ENCODE data around the gene EXOG.

The EXOG gene

GRCh38 chr3:38473229-38473628, 22.9 kb upstream of the EXOG start:
- no peak for DNase-seq

- no peak for DNase-seq
Measured at GRCh38 chr3:38474928-38475605, 21.1 kb upstream of the EXOG start.

GRCh38 chr3:38475716-38476115, 20.4 kb upstream of the EXOG start:
- DNase-seq = no peak

- DNase-seq = no peak
Measured at GRCh38 chr3:38476157-38476756, 19.9 kb upstream of the EXOG start.

- no peak for DNase-seq
Measured at GRCh38 chr3:38477057-38477820, 18.9 kb upstream of the EXOG start.

GRCh38 chr3:38477839-38478450, 18.2 kb upstream of the EXOG start:
- no peak for DNase-seq

- DNase-seq = no peak
Measured at GRCh38 chr3:38478901-38479300, 17.2 kb upstream of the EXOG start.

- DNase-seq = peak in 1 of 2 experiments; percentile 57
Measured at GRCh38 chr3:38479431-38480092, 16.6 kb upstream of the EXOG start.

- DNase-seq = no peak
Measured at GRCh38 chr3:38480093-38480445, 16.1 kb upstream of the EXOG start.

- DNase-seq = no peak
Measured at GRCh38 chr3:38480930-38481329, 15.2 kb upstream of the EXOG start.

- DNase-seq = no peak
Measured at GRCh38 chr3:38482951-38483350, 13.2 kb upstream of the EXOG start.

- DNase-seq = no peak
Measured at GRCh38 chr3:38487323-38487722, 8.8 kb upstream of the EXOG start.

- no peak for DNase-seq
Measured at GRCh38 chr3:38488949-38489348, 7.2 kb upstream of the EXOG start.

GRCh38 chr3:38489766-38490165, 6.4 kb upstream of the EXOG start:
- no peak for DNase-seq

GRCh38 chr3:38490281-38491030, 5.7 kb upstream of the EXOG start:
- DNase-seq = no peak

- DNase-seq = no peak
Measured at GRCh38 chr3:38491215-38491614, 4.9 kb upstream of the EXOG start.

GRCh38 chr3:38493031-38493430, 3.1 kb upstream of the EXOG start:
- no peak for DNase-seq

GRCh38 chr3:38497031-38497430, 891 bp downstream of the EXOG start:
- DNase-seq = peak in 1 of 2 experiments; percentile 9

- DNase-seq = no peak
Measured at GRCh38 chr3:38500688-38501417, 4.7 kb downstream of the EXOG start.

GRCh38 chr3:38507120-38507519, 11.0 kb downstream of the EXOG start:
- no peak for DNase-seq

- no peak for DNase-seq
Measured at GRCh38 chr3:38509732-38510131, 13.6 kb downstream of the EXOG start.

GRCh38 chr3:38510631-38511030, 14.5 kb downstream of the EXOG start:
- DNase-seq = no peak

All from NCI-H526 (cell line).